Measurements from ENCODE around the gene SF3B4.
A peak's percentile ranks its signal among the peaks of the same experiment; 100 is the strongest.
"Not testable (repeated sequence)": the region's sequence is repeated elsewhere in the genome, so short reads cannot be mapped to it uniquely, and the experiment has no call there.

Gene SF3B4, protein sequence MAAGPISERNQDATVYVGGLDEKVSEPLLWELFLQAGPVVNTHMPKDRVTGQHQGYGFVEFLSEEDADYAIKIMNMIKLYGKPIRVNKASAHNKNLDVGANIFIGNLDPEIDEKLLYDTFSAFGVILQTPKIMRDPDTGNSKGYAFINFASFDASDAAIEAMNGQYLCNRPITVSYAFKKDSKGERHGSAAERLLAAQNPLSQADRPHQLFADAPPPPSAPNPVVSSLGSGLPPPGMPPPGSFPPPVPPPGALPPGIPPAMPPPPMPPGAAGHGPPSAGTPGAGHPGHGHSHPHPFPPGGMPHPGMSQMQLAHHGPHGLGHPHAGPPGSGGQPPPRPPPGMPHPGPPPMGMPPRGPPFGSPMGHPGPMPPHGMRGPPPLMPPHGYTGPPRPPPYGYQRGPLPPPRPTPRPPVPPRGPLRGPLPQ

DNA sequence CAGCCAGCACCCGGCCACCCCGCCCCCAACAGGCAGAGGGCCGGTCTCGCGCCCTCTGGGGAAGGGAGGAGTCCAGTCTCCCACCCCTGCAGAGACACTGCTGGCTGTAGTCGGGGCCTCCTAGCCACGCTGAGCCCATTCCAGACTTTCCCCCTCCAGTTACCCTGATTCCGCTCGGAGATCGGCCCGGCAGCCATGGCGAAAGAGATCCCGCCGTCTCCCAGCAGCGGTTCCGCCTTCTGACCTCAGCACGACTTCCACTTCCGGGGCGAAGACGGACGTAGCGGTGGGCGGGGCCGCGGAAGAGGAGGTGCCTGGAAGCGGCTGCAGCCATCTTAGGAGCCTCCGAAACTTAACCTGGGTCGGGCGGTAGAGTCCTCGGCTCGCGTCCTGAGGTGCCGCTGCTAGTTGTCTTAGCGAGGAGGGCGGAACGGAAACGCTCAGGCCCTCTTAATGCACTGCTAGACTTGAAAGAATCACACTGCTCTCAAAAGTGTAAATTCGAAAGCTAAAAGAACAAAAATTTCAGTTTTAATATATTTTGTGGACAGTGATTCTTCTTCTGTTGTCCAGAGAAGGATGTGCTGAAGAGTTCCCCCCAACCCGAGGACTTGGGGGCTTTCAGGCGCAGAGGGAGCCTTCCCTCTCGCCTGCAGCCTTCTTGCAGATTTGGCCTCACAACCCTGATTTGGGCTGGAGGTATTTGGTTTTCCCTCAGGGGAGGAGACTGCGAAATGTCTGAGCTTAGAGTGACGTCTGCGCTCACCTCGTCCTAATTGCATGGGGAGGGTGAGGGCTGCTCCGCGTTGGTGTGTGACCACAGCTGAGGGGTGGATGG is at the start of gene SF3B4:
SF3B4 (minus strand) TSS at position 241 of the 838 bp plus-strand sequence; CDS start at position 197, 44 bp downstream.
- peak; percentile 94 for DNase-seq (ENCODE audit: low read depth)

DNA sequence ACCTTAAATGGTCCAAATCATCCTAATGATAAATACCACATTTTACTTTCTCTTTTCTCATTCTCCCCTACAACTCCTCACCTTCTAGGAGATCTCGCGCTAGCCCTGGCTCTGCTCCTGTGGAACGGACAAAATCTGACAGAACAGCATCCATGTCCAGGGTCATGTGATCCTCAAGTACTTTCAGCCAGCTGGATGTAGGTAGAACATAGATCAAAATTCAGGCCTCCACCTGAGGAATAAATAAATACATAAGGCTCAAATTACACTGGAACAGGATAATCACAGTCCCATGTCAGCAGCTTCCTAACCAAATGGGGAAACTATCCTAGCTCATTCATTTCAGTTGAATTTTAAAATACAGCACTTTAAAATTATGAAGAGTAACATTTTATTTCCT is 49.7 kb upstream of the SF3B4 start:
- no peak for DNase-seq (ENCODE audit: low read depth)

DNA sequence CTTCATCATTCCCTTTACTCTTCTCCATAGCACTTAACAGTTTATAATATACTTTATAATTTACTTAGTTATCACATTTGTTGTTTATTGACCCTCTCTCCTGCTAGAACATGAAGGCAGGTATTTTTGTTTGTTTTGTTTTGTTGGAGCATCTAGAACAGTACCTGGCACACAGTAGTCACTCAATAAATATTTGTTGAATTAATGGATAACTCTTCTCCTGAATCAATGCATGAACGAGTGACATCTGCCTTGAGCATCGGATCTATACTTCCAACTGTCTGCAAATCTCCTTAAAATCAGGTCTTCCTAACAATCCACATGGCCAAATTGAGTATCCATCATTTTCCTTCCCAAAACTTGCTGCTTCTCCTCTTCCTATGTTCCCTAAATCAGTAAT is 44.9 kb upstream of the SF3B4 start:
- no peak for DNase-seq (ENCODE audit: low read depth)

DNA sequence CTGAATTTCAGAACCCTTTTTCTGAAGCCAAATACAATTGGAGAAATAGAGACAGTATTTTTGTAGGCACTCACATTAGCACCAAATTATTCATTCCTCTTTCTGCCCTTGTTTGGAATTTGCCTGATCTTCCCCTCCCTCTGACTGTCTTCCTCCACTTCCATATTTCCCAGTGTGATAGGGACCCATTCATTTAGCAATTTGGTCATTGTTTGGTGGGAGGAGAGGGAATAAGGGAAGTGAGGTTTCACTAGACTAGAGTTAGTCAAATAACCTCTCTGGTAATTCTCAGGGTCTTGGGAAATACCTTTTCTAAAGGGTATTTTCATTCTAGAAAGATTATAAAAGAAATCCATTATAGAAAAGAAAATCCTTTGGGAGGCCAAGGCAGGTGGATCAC is 40.0 kb upstream of the SF3B4 start:
- DNase-seq (ENCODE audit: low read depth), result no peak

DNA sequence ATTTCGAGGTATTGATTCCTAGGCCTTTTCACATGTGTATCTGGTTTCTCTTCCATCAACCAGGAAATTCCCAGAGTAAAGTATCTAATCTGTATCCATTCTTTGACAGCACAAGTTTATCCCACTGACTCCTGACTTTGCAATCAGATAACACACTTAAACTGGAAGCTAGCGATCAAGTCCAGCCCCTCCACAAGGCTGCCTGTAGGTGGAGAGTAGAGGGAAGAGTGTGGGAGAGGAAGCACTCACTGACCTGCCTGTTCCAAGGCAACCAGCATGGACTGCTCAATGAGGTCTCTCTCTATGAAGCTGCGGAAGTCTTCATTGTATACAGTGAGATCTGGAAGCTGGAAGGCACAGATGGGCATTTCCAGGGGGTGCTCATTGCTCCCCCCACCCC is 39.4 kb upstream of the SF3B4 start:
- no peak for DNase-seq (ENCODE audit: low read depth)

DNA sequence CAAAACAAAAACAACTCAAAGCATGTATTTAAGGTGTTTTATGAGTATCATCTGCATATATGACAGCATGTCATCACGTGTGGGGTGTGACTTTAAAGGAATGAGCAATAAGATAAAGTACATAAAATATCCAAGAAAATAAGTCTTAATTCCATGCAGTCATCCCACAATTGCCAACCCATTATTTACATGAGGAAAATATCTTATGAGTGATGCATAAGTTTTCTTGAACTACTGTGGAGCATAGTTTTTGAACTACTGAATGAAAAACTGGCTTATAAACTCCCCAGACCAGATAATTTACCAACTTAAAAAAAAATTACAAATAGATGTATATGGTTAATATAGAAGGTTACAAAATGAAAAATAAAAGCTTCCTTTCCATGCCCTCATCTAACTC is 38.8 kb upstream of the SF3B4 start:
- no peak for DNase-seq (ENCODE audit: low read depth)

DNA sequence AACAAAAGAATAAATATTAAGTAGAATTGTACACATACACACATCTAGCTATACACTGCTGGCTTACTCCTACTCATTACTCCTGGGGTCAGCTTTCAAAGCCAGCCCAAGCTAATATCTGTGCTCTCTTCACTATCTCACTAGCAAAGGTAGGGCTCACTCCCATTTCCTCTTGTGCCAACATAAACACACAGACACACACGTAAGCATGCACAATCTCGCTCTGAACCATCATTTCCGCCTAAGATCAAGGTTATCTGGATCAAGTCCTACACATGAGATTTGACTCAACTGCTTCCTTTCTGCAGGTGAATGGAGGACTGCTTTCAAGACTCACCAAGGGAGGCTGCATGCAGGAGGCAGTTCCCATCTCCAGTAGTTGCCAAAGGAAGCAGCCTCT is 37.8 kb upstream of the SF3B4 start:
- no peak for DNase-seq (ENCODE audit: low read depth)

DNA sequence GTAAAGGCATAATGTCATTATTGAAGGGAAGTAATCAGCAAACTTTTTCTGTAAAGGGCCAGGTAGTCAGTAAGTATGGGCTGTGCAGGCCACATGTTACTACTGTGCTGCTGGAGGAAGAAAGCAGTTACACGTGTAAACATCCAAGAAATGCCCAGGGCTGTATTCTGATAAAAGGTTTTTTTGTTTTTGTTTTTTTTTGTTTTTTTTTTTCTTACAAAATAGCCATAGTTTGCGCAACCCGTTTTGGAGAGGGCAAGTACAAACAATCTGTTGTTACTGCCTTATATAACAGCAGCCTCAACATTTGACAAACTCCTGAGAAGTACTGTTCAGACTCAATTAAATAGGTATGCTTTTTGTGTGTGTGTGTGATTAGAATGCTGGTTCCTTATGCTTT is 35.8 kb upstream of the SF3B4 start:
- no peak for DNase-seq (ENCODE audit: low read depth)

DNA sequence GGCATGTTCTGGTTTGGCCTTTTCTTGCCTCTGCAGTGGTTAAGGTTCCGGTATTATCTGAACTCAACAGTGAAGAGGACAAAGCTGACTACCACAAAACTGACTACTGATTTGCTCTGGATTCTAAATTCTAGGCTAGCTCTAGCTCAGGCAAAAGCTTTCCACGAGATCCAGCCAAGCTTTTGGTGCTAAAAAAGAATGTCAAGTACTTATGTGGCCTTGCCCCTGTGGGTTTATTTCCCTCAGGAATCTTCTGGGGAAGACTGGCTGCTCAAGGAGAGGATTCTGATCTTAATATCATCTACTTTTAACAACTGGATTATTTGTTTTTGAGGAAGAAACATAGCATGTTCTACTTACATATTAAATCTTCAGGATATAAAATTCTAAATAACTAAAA is 35.1 kb upstream of the SF3B4 start:
- no peak for DNase-seq (ENCODE audit: low read depth)

DNA sequence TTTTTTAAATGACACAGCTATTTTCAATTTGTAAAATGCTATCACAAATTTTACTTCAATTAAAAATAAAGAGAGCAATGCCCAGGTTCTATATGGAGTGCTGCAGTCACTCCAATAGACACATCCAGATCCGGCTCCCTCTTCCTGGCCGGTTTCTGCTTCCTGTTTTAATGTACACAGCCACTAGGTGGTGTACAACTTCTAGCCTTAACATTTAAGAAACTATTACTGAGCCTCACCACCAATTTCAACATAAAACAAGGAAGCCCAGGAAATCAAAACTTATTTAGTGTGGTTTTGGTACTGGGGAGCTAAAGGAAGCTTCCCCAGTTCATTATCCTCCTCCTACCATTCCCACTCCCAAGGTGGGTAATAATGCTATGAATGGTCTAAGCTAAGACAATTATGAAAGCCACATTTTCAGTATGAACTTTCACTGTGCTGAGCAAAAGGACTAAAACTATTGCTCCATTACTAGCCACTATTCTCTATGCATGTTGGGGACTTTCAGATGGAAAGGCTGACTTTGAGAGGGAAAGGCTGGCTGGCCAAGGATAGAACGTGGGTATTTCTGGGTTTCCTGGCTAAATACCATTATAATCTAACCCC is 34.5 kb upstream of the SF3B4 start:
- DNase-seq (ENCODE audit: low read depth), result peak; percentile 27

DNA sequence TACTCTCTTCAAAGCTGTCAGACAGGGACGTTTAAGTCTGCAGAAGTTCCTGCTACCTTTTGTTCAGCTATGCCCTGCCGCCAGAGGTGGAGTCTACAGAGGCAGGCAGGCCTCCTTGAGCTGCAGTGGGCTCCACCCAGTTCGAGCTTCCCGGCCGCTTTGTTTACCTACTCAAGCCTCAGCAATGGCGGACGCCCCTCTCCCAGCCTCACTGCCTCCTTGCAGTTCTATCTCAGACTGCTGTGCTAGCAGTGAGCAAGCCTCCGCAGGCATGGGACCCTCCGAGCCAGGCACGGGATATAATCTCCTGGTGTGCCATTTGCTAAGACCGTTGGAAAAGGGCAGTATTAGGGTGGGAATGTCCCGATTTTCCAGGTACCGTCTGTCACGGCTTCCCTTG is 29.9 kb upstream of the SF3B4 start:
- DNase-seq (ENCODE audit: low read depth), result not testable (repeated sequence)

DNA sequence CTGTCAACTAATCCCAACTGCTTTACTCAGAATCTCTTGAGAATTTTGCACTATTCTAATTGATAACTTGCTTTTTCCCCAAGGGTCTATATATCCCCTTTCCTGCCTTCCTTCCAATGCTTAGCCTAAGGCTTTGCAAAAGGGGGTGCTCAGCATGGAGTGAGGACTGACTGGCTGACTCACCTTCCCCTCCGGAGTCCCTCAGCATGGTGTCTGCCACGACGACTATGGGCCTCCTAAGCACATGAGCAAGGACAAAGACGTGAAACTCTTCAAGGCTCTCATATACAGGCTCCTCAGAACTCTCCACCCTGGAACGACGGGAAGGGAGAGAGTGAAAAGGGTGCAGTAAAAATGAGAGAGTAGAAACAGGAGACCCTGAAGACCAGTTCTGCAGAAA is 22.3 kb upstream of the SF3B4 start:
- DNase-seq (ENCODE audit: low read depth), result no peak

DNA sequence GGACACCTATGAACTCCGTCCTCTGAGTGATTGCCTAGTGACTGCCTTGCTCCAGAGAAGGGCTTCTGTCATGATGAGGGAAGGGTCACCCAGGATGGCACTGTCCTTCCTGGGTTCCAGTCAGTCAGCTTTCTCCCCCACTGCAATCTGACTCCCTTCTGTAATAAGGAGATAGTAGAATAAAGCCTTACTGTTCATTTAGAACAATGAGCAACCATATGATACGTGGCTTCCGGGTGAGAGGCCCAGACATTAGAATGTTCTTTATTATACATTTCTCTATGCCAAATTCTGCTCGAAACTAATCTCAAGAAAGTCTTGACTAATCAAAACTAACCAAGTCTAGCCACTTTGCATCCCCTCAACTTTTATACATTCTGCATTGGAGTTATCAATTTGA is 17.6 kb upstream of the SF3B4 start:
- DNase-seq (ENCODE audit: low read depth), result no peak

DNA sequence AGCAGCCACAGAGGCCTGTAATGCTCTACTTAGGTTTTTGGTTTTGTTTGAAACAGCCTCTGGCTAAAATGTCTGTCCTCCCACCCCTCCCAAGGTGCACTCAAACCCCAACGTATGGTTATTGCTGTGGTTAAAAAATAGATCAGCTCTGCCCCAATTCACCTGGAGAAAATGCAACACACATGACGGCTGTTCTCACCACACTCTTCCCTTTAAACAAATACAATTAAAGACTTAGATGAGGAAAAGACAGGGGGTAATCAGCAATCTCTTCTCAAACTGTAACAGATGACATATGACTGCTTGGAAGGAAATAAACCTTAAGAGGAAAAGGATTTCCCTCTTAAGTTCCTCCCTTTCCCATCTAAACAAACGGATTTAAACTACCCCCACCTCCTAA is 15.3 kb upstream of the SF3B4 start:
- no peak for DNase-seq (ENCODE audit: low read depth)

DNA sequence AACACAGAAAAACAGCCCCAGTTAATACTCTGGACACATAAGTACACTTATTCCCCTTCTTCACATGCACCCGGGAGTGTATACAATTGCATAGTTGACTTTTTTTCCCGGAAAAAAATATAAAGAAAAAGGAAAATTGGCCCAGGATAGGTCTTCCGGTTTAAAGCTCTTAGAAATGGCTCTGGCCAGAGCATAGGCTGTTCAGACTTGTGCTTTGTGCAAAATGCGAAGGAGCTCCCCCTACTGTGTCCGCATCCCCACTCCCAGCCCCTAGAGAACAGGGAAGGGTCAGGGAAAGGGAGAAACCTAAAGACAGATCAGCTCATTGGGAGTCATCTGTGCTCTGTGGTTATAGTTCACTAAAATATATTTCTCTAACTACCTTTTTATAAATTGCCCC is 14.6 kb upstream of the SF3B4 start:
- DNase-seq (ENCODE audit: low read depth), result no peak

DNA sequence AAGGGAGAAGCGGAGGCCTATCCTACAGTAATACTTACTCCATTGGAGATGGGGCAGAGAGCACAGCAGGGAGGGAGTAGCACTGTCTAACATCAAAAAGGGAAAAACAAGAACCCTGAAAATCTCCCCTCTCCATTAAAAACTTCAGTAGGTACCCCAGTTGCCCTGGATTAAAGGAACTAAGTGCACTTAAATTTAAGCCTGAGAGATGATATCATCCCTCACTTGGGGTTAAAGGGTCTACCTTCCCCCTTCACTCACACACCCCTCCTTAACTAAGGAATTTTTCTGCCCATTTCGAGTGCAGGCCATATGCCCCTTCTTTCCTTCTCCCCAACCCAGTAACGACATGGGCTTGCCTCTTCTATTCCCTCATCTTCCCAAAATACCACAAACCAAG is 12.8 kb upstream of the SF3B4 start:
- no peak for DNase-seq (ENCODE audit: low read depth)

DNA sequence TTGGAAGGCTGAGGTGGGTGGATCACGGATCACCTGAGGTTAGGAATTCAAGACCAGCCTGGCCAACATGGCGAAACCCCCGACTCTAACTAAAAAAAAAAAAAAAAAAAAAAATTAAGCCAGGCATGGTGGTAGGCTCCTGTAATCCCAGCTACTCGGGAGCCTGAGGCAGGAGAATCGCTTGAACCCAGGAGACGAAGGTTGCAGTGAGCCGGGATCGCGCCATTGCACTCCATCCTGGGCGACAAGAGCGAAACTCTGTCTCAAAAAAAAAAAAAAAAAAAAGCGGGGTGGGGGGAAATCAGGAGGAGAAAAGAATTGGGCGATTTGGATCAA is 11.0 kb upstream of the SF3B4 start:
- not testable (repeated sequence) for DNase-seq (ENCODE audit: low read depth)

DNA sequence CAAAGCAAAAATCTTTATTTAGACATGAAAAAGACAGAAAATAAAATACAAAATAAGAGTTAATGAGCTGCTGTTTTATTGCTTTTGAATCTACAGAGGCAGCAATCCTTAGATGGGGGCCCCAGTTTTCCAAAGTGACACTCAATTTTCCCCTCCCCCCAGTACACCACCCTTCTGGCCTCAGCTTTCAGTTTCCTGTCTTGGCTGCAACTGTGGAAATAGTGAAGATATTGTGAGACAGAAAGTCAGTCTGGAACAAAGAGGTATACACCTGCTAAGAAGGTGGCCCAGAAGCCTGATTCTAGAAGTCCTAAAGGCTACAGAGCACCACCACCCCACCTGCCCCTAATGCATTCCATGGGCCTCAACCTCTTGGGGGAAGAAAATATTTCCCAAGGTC is 10.2 kb upstream of the SF3B4 start:
- DNase-seq (ENCODE audit: low read depth), result no peak

DNA sequence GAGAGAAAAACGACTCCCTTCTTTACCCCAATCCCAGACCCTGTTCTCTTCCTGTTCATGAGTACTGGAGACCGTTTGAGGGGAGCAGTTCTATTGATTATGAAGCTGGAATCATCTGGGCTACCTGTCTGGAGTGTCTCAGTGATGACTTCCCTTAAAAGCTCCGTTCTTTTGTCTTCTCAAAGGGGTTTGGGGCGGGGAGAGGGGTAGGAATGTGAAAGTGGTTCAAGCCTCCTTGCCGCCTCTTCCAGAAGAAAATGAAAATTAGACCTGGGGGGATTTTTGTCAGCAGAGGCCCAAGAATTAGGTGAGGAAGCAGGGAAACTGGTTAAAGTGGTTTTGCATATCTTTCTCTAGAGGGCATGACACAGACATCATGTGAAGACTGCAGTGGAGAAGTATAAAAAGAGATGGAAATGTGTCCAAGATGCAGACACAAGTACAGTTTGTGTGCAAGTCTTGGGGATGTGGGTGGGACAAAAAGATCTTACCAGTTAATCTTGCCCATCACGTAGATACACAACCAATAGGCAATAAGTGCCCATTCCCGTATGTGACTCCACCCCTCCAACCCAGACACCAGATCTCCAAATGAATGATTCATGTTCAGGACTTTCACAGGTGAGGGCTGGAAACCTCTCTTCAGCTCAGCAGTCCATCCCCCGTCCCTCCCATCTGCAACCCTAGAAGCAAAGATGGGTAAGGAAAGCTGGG is 9.5 kb upstream of the SF3B4 start:
- no peak for DNase-seq (ENCODE audit: low read depth)

DNA sequence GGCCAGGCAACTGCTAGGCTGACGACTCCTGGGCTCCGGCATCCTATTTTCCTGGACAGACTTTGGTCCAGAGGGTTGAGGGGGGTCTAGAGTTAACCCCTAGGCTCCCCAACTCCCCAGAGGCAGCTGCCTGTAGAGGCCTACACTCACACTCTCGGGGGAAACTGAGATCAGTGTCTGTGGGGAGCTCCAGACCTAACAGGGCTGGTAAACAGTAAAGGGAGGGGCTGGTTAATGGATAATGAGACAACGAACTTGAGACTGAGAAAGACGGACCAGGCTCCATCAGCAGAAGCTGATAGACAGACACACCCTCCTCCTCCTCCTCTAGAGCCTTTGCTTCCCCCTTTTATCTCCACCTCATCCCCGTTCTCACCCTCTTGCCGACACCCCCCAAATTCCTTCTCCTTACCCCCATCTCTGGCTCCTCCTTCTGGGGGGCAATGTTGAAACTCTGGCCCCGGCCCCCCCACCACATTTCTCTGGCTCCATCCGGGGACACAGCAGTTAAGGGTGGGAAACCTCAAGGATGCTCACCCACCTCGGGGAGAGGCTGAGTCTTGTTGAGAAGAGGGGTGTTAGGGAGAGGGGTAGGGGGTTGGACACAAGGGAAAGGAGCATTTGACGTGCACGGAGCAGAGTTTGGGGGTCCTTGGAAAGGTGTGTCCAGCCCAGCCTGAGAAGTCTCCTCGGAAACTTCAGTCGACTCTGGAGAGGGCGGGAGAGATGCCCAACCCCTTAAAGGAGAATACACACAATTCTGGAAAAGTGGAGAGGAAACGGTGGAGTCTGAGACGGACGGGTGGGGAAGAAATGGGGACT is 8.8 kb upstream of the SF3B4 start, which contains the start of gene MTMR11:
MTMR11 (minus strand) TSS at position 710 of the 822 bp plus-strand sequence; CDS start at position 478, 232 bp downstream.
- no peak for DNase-seq (ENCODE audit: low read depth)

DNA sequence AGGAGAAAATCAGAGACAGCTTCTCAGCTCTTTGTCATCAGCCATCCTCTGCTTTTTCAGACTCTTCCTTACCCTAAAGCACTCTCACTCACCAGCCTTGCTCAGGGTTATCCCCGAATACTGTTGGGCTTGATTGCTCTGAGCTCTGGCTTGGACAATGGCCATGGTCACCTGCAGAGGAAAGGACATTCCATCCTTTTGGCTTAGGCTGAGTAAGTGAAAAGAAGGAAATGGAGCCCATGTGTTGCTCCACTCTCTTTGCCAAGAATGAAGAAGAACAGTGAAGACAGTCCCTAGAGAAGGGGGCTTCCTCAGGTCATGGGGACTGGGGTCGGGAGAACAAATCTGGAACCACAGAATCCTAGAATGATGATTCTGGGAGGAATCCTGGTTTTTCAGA is 6.8 kb upstream of the SF3B4 start:
- DNase-seq (ENCODE audit: low read depth), result no peak
